ENCODE measurements around the gene CDK2AP2. TPM values are rescaled to one million over a fixed set of nuclear protein-coding genes. Genes with fewer than 3 reads are reported as not detected.

CDK2AP2 gene
- total RNA-seq, 1 experiment from 2014 or later: 71.7 TPM

DNA sequence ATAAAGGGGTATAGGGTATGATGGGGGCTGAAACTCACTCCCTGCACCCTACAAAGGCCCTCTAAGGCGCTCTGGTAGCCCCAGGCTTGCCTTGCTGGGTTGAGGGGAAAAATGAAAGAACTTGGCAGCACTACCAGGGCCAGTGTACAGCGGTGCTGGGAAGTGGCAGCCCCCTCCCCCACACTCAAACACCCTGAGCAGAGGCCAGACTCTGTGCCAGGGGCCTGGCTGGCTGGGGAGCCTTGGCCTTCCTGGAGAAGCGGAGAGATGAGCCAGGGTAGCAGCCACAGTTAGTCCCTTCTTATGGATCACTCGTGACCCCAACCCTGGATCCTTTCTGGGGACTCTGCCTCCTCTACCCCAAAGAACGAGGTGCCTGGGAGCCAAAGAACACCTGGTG is 41.6 kb downstream of the CDK2AP2 start:
- no peak for DNase-seq (ENCODE audit: low read depth)

DNA sequence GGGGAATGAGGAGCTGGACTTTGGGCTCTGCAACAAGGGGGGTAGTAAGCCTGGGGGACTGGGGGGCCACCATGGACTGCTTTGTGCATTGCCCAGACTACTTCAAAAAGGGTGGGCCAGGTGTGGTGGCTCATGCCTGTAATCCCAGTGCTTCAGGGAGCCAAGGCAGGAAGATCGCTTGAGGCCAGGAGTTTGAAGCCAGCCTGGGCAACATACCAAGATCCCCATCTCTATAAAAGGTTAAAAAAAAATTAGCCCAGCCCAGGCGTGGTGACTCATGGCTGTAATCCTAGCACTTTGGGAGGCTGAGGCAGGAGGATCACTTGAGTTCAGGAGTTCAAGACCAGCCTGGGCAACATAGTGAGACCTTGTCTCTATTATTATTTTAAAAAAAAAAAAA is 42.4 kb downstream of the CDK2AP2 start:
- peak; percentile 51 for DNase-seq (ENCODE audit: low read depth)

DNA sequence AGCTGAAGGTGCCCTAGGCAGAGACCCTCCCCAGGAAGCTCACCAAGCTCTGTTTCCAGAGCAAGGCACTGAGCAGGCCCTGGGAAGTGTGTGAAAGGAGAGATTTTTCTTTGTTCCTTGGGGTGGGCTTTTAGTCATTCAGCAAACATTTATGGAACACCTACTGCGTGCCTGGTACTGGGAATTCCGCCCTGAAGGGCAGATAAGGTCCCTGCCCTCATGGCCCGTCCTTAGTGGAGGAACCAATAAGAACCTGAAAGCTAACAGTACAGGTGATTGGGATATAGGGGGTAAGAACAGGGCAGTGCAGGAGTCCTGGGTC is 42.8 kb downstream of the CDK2AP2 start:
- DNase-seq (ENCODE audit: low read depth): no peak

DNA sequence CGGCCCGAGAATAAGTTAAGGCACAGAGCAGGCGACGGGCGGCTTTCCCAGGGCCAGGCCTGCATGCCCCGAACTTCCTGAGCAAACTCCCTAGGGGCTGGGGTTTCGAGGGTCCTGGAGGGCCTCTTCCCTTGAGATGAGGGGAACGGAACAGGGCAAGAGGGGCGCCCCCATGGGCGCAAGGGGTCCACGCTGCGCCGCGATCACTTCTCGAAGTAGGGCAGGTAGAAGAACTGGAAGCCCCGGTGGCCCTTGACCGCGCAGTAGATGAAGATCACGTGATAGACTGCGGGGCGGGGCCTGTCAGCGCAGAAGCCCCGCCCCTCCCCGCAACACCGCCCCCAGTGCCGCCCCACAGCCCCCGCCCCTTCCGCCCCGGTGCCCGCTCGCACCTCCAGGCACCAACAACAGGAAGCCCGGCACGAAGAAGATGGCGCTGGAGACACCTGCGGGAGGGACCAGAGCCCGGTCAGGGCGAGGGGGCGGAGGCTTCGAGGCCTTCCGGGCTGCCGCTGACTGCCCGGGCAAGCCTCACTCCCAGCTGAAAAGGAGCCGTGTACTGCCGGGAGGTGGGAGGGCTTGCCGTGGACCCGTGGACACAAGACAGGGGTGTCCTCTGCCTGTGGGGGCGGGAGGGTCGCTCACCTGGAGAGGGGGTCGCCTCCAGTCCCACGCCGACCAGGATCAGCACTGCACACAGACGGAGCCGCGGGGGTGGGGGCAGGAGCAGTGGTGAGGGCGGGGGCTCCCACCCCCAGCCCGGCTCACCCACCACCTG is 43.4 kb downstream of the CDK2AP2 start:
- peak; percentile 81 for DNase-seq (ENCODE audit: low read depth)

DNA sequence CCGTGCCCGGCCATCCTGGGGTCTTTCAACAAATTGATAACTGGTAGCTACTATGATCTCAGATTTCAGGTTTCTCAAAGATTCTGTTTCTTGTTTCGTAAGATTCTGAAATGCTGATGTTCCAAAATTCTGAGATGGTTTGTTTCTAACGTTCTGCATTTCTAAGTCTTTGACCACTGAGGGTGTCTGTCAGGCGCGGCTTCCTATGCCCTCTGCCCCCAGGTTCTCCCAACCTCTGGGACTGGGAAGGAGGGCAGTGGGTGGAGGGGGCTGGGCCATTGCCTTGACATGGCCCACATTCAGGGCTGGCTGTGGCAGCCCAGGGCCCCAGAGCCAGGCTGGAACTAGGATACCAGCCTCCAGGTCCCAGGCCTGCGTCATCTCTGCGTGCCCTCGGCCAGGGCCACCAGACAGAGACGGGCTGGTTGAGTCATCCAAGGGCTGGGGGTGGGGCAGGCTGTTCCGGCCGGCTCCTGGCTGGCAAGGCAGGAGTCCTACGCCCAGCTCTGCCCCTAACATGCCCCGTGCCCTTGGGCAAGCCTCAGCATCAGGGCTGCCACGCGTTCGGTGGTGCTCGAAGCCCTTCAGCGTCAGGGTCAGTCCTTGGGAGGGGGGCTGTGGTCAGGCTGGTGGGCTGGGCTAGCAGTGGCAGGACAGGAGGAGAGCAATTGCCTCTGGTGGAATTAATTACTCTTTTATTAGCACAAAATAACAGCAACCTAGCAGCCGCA is 44.1 kb downstream of the CDK2AP2 start:
- DNase-seq (ENCODE audit: low read depth): peak; percentile 89

DNA sequence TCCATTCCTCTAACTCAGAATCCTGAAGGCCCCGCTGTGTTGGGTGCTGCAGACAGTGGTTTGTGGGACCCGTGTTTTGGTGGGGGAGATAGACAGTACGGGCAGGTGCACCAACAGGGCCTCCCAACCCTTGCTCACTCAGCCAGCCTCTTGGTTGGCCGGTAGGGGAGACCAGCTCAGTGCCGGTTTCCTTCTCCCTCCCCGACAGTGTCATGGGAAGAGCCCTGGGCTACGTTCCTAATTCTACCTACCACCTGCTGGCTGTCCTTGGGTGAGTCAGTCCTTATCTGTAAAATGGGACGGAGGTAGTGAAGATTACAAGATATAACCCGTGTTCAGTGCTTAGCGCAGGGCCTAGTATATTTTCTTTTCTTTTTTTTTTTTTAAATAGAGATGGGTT is 44.8 kb downstream of the CDK2AP2 start:
- no peak for DNase-seq (ENCODE audit: low read depth)

DNA sequence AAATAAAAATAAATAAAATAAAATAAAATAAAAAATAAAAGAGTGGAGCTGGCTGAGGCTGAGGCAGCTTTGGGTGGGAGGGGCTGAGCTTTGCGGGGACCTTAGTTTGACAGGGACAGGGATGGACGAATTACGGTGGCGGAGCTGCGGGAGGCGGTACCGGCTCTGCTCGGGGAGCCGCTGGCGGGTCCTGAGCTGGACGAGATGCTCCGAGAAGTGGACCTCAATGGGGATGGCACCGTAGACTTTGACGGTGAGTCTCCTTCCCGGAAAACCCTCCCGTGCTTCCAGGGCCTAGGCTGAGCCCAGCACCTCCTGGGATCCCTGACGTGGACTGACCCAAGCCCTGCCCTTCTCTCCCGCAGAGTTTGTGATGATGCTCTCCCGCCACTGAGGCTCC is 49.7 kb downstream of the CDK2AP2 start:
- no peak for DNase-seq (ENCODE audit: low read depth)

DNA sequence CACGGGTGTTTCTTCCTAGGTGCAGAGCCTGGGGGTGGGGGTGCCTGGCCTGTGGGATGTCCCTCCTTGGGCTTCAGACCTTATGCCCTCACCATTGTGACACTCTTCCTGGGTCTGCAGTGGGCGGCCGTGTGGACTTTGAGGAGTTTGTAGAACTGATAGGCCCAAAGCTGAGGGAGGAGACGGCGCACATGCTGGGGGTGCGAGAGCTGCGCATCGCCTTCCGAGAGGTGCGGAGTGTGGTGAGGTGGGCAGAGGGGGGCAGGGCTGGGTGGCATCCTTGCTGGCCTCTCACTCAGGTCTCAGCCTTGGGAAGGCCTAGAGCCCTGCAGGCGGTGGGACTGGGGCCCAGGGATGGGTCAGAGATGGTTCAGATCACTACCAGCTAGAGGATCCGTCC is 50.5 kb downstream of the CDK2AP2 start:
- DNase-seq (ENCODE audit: low read depth): no peak

Other genes with a start within 250 kb of the CDK2AP2 start
- 22.0 and 32.9 TPM in 2 replicates for gene GRK2, start 241.7 kb downstream of the CDK2AP2 start, total RNA-seq (2014; rRNA removed; shearing (Covaris generic))
- 17.6 and 28.5 TPM in 2 replicates for gene ANKRD13D, start 218.9 kb downstream of the CDK2AP2 start, total RNA-seq (2014; rRNA removed; shearing (Covaris generic))
- gene SSH3, start 204.6 kb downstream of the CDK2AP2 start, total RNA-seq (2014; rRNA removed; shearing (Covaris generic)): 8.0 and 10.9 TPM in 2 replicates
- gene POLD4, start 154.6 kb downstream of the CDK2AP2 start, total RNA-seq (2014; rRNA removed; shearing (Covaris generic)): 68.0 and 85.3 TPM in 2 replicates
- 4.8 and 5.4 TPM in 2 replicates for gene CLCF1, start 134.6 kb downstream of the CDK2AP2 start, total RNA-seq (2014; rRNA removed; shearing (Covaris generic))
- gene RAD9A, start 116.2 kb downstream of the CDK2AP2 start, total RNA-seq (2014; rRNA removed; shearing (Covaris generic)): 8.5 and 13.8 TPM in 2 replicates
- 300 and 345 TPM in 2 replicates for gene PPP1CA, start 106.3 kb downstream of the CDK2AP2 start, total RNA-seq (2014; rRNA removed; shearing (Covaris generic))
- gene TBC1D10C, start 104.1 kb downstream of the CDK2AP2 start, total RNA-seq (2014; rRNA removed; shearing (Covaris generic)): not detected in 2 replicates
- not detected in 2 replicates for gene CARNS1, start 92.5 kb downstream of the CDK2AP2 start, total RNA-seq (2014; rRNA removed; shearing (Covaris generic))
- gene RPS6KB2, start 79.7 kb downstream of the CDK2AP2 start, total RNA-seq (2014; rRNA removed; shearing (Covaris generic)): 46.5 and 48.2 TPM in 2 replicates
- gene PTPRCAP, start 70.5 kb downstream of the CDK2AP2 start, total RNA-seq (2014; rRNA removed; shearing (Covaris generic)): 0.39 TPM in 1 of 2 replicates, not detected in the other
- gene CORO1B, start 64.7 kb downstream of the CDK2AP2 start, total RNA-seq (2014; rRNA removed; shearing (Covaris generic)): 88.6 and 104 TPM in 2 replicates
- gene GPR152, start 55.4 kb downstream of the CDK2AP2 start, total RNA-seq (2014; rRNA removed; shearing (Covaris generic)): not detected in 2 replicates
- gene CABP4, start 52.8 kb downstream of the CDK2AP2 start, total RNA-seq (2014; rRNA removed; shearing (Covaris generic)): not detected in 2 replicates
- 25.6 and 28.0 TPM in 2 replicates for gene TMEM134, start 38.9 kb downstream of the CDK2AP2 start, total RNA-seq (2014; rRNA removed; shearing (Covaris generic))
- gene AIP, start 25.1 kb downstream of the CDK2AP2 start, total RNA-seq (2014; rRNA removed; shearing (Covaris generic)): 106 and 114 TPM in 2 replicates
- 16.2 and 44.0 TPM in 2 replicates for gene PITPNM1, start 2.8 kb downstream of the CDK2AP2 start, total RNA-seq (2014; rRNA removed; shearing (Covaris generic))
- not detected in 2 replicates for gene CABP2, start 15.3 kb upstream of the CDK2AP2 start, total RNA-seq (2014; rRNA removed; shearing (Covaris generic))
- gene GSTP1, start 75.7 kb upstream of the CDK2AP2 start, total RNA-seq (2014; rRNA removed; shearing (Covaris generic)): 1,090 and 1,270 TPM in 2 replicates
- 203 and 251 TPM in 2 replicates for gene NDUFV1, start 98.8 kb upstream of the CDK2AP2 start, total RNA-seq (2014; rRNA removed; shearing (Covaris generic))
- 7.2 and 11.6 TPM in 2 replicates for gene NUDT8, start 121.8 kb upstream of the CDK2AP2 start, total RNA-seq (2014; rRNA removed; shearing (Covaris generic))
- not detected in 2 replicates for gene TBX10, start 131.6 kb upstream of the CDK2AP2 start, total RNA-seq (2014; rRNA removed; shearing (Covaris generic))
- gene ACY3, start 142.6 kb upstream of the CDK2AP2 start, total RNA-seq (2014; rRNA removed; shearing (Covaris generic)): 0.96 TPM in 1 of 2 replicates, not detected in the other
- gene ALDH3B2, start 166.5 kb upstream of the CDK2AP2 start, total RNA-seq (2014; rRNA removed; shearing (Covaris generic)): not detected in 2 replicates

All from RPMI7951 (cell line).